ENCODE measurements around the gene DCANP1.
"Not testable (repeated sequence)": the region's sequence is repeated elsewhere in the genome, so short reads cannot be mapped to it uniquely, and the experiment has no call there.

Gene DCANP1, protein sequence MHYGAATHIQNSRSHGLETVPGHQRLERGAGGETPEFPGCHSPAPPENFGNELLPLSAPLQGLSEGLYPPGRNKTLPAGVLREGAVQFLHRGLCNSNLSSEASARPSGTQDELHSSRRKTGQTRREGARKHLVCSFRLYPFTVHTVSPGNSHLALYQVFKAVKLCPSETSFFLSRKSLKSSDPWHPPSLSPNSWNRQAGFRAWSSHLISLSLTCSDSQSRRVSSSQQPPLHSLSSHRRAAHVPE

DNA sequence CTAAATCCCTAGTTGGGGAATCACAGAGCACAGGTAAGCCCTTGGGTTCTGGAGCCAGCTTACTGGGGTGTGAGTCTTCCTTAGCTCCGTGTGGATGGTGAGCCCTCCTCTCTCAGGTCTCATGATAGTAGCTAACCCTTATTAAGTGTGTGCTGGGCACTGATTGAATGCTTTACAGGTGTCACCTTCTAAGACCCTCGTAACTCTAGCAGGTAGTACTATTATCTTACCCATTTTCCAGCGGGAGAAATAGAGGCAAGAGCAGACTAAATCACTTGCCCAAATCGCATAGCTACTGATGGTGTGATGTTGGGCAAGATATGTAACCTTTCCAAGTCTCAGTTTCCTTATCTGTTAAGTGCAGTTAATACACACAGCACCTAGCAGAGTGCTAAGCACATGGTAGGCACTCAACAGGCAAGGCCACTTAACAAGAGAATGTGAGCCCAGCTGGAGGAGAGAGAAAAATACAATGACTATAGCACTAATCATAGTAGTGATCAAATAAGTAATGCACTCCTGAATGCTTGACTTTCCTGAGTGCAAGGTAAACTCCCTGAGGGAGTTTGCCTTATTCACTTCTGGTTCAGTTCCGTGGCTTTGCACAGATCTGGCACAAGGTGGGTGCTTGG, at the start of gene DCANP1:
Gene DCANP1, minus strand, starts transcription at position 51 of the 632 bp plus-strand sequence. CDS start 240 bp downstream, outside the sequence.
- DNase-seq, result no peak

DNA sequence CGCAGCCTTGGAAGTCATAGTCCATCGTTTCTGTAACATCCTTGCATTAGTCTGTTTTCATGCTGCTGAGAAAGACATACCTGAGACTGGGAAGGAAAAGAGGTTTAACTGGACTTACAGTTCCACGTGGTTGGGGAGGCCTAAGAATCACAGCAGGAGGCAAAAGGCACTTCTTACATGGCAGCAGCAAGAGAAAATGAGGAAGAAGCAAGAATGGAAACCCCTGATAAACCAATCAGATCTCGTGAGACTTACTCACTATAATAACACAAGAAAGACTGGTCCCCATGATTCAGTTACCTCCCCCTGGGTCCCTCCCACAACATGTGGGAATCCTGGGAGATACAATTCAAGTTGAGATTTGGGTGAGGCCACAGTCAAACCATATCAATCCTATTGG, 48.4 kb upstream of the DCANP1 start:
- DNase-seq, result not testable (repeated sequence)

DNA sequence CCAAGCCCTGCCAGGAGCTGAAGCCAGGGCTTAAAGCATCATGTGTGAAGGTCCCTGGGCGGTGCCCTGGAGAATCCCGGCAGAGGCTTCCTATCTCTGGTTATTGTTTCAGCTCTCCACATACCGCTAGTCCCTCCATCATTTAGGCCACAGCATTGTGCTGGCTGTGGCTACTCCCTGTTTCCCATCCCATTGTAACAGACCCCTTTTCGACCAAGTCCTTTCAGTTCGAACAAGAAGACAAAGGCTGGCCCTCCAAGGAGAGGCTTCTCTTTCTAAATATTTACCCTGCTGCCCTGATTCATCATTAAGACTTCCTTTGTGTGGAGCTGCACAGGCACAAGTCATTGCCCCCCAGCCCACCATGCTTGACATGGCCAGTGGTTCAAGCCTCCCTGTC, 47.0 kb upstream of the DCANP1 start:
- DNase-seq, result no peak

DNA sequence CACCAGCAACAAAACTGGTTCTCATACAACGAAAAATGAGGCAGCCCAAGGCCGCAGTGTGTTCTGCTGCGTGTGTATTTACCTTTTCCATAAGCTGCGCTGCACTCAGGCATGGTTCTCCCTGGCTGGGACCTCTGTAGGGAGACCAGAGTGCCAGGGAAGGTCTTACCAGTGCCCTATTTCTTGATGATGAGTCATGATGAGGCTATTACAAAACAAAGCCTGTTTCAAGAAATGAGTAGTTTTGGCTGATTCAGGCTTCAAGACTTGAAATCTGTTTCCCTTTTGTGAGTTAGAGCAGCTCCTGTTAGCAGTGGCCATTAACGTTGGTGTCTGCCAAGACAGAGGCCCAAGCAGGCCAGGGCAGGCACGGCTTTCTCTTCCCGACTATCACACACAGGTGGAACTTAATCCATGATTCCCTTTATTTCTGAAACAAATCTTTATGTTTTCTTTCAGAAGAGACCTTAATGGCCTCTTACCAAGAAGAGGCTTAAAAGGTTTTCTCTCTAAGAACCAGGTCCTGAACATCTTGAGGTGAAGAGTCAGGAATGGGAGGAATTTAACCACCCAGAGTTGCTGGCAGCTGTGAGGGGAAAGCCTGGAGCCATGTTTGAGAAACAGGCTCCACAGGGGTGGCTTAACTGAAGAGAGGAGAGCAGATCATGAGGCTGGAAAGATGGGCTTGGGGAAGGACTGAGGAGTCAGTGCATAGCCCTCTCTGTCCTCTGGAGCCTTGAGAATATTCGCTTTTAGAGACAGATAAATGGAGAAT, 46.4 kb upstream of the DCANP1 start:
- DNase-seq, result no peak

DNA sequence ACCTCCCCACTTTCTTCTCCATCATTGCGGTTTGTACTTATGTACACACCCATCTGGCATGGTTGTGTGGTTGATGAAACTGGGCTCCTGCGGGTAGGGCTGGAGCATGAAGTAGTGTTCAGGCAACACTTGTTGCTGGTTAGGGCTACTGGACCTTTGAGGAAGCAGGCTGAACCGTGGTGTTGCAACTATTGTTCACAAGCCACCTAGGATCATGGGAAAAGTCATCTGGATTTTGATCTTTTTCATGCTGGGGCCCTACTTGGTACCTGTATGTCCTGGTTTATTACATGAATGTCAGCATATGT, 45.1 kb upstream of the DCANP1 start:
- DNase-seq, result no peak

DNA sequence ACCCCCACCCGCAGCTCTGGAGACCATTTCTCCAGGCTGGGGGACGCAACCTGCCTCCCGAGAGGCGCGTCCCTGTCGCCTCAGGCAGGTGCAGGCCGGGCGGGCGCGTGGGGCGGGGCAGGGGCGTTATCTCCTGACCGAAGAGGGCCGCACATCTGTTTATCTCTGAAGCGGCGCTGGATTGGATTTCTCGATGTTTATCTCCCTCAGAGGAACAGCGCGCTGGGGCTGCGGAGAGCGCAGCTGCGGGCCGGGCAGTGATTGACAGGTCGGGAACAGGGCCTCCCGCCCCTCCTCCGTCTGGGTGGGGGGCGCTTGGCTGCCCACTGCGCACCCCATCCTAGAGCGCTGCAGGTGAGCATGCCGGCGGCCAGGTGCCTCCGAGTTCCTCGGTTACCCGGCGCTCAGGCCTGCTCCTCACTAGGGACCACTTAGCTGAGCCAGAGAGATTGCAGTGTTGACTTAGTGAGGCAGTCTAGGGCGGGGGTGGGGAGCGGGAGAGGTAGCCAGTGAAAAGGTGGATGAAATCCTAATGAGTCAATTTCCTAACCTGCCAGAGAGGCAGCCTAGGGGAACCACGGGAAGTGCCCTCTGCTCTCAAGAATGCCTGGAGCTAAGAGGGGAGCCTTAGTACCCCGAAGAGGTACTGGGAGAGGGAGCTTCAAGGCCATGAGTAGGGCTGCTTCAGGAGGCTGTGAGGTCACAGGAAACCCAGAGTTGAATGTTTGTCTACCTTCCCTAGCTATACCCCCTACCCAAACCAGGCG, 44.6 kb upstream of the DCANP1 start:
- DNase-seq, result peak; percentile 81

DNA sequence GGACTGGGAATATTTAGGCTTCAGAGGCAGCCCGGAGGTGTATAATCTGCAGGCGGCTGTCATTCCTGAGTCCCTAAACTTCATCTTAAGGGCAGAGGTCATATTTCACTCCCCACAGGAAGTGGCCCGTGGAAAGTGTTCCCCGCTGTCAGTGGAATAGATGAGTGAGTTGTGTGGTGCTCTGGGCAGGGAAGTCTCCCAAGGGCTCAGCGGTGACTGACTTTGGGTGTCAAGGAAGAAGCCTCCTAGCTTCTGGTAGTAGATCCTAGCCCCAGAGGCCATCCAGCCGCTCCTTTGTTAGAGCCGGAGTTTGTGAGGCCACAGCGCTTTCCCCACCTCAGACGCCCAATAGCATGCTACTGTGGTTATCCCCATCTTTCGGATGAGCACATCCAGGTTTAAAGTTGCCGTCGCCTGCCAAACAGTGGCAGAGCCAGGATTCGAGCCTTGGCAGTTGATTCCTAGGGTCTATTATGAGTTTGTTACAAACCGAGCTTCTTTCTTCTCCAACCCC, 43.9 kb upstream of the DCANP1 start:
- DNase-seq, result no peak

DNA sequence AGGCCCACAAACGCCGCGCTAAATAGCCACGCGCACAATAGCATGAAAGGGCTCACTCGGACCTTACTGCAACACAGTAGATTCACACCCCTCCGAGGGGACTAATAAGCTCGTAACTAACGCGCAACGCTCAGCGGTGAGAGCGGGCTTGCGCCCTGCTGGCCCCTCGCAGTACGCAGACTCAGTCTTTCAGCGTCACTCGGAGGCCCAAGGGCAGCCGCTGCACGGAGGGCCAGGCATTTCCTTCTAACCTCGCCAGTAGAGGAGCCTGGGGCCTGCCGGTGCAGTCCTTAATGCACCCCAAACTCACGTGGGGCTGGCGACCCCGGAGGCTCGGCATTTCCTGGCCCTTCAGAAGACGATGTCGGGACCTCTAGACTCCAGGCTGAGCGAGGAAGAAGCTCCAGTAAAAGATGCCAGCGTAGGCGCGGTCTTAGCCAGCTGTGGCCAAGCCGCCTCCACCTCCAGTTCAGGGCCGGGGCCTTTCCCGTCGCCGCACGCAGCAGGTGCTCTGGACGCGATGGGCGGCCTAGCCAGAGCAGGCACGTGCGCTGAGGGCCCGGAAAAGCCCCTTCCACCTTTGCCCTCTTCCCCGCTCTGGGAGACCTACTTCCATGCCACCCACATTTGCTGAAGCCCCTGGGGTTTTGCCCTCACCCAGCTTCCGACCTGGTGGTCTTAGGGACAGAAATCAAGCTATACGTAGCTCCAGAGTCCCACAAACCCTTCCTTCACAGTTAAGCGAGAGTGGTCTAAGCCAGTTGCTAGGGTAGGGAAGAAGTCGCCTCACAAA, 43.3 kb upstream of the DCANP1 start:
- DNase-seq, result no peak

DNA sequence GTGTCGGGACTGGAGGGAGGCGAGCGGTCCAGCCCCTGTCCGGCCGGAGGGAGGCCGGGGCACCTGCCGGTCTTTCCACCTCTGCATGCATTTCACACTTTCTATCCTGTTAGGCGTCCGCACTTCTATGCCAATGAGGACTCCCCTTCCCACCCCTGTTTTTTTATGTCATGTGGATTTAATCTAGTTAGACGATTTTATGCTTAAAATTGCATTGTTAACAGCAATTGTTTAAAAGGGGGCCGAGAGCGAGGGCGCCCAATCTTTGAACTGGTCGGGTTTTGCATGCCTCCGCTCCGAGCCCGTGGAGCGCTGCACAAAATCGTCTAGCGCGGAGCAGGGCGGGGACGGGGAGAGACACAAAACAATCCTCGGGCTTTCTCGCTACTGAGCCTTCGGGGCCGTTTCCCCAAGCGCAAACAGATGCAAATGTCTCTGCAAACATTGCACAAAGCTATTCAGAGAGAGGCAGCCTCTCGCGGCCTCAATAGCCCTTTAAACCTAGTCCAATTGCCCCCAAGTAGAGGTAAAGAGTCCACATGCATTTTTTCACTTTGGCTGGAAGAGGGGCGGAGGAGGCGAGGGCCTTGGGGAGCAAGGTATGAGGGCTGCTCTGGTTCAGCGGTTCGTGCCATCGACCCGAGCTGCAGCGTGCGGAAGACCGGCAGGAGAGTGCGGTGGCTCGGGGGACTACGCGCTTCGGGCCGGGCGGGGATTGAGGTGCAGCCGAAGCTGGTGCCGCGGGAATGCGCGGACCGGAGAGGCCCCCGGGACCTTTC, 42.5 kb upstream of the DCANP1 start:
- peak; percentile 42 for DNase-seq

DNA sequence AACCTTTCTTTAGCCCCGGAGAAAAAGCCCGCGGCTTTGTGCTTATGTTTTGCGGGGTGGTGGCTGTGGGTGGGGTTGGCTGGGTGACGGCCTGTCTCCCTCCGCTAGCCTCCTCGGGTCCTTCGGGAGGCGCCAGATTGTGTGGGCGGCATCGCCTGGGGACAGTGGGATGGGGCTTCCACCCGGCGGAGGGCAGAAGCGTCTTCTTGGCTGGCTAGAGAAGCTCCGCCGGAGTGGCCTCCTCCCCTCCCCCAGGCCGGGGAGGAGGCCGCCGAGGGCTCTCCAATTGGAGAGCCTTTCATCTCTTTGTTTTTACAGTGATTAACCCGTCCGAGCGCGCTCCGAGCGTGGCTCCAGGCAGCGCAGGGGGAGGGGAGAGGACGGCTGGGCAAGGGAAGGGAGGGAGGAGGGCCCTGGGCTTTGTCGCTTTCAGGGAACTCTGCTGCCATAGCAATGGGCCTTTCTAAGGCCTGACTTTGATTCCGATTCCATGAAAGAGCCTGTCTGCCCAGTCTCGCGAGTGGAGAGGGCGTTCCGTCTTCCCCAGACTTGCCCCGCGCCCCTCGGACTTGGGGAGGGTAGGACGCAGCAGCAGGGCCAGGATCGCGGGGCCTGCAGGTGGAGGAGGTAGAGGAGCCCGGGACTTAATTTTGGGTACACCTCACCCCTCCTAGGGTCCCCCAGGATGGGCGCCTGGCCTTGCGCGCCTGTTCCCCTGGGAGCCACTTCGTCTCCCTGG, 41.7 kb upstream of the DCANP1 start:
- DNase-seq, result peak; percentile 71

DNA sequence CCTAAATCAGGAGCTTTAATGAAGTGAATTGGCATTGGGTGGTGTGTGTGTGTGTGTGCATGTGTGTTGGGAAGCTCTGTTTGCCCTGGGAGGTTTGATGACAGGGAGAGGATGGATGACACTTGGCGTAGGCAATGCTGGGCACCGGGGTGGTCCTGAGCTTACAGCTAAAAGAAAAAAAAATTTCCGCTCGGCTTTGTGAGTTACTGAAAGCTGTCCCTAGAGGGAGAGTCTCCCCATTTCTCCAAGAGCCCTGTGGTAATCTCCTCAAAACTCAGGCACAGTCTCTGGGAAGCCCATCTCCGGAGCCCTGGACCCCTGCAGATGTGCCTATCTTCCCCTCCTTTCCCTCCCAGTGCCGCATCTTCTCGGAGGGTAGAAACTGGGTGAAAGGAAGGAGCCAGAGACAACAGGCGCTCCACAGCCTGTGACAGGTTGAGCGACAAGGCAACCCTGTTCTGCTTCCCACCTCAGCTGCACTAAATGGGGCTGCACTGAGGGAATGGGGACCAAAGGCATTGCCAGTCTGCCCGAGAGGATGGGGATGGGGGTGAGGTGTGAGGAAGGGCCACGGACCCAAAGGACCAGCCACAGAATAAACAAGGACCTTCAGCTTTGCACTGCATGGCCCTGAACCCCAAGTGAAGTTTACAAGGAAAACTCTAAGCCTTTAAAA, 40.8 kb upstream of the DCANP1 start:
- DNase-seq, result no peak

DNA sequence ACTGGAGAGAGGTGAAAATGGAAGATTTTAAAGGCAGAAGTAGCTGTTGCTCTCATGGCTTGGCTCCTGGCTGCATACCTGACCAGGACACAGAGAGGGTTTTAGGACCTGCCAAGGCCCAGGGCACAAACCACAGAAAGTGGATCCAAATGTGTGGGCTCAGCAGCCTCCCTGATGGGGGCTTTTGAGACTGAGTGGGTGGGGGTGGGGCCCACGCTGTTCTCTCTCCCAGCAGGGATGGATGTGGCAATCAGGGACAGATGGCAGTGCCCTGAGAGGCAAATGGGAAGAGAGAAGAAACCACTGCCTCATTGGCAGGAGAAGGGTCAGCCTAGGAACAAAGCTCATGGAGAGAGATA, 39.9 kb upstream of the DCANP1 start:
- DNase-seq, result no peak

DNA sequence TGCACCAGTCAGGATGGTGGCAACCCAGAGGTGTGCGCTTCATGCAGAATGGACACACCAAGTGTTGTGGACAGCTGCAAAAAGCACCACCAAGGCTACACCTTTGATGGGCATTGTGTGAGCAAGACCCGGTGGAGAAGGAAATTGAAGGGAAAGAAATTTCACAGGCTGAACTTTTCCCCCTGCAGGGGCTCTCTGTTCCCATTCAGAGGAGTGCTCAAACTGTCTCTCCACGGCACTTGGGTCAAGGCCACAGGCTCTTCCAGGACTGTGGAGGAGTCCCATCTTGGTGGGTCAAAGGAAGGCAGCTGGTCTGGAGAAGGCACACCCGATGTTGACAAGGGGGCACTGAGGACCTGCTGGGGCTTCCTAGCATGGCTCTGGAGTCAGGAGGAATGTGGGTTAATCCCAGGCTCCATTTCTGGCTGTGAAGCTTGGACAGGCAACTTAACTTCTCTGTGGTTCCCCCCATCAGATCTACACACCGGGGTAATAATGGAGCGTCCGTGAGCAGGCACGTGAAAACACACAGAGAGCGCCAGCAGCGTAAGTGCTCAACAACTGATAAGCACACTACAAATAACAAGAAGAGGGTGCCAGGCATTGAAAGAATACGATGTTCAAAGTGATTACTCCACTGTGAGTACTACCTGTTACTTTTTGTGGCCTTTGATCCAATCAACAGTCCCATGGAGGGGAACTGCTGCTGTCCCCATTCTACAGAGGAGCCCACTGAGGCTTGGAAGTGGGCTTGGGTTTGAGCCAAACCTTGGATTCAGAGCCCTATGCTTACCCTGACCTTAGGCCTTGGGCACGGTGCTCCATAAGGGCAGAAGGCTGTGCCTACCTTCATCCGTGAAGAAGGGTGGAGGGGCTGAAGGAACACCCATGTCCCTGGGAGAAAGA, 39.2 kb upstream of the DCANP1 start:
- no peak for DNase-seq

DNA sequence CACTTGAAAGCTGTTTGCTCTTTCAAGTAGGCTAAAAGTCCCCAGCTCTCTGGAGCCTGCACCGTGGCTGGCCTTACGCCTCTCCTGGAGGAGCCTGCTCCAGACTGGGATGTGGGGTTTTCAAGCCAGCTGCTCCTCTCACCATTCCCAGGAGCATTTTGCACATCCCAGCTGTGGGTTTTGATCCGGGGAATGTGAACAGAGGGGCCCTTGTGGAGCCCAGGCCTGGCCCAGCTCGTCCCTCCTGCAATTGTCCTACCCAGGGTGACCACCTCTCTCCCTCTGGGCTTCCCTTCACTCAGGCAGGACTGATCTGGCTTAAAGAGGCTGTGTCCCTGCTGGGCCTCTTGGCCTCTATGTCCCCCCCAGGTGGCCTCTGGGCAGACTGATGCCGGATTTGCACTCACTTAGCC, 37.5 kb upstream of the DCANP1 start:
- no peak for DNase-seq

DNA sequence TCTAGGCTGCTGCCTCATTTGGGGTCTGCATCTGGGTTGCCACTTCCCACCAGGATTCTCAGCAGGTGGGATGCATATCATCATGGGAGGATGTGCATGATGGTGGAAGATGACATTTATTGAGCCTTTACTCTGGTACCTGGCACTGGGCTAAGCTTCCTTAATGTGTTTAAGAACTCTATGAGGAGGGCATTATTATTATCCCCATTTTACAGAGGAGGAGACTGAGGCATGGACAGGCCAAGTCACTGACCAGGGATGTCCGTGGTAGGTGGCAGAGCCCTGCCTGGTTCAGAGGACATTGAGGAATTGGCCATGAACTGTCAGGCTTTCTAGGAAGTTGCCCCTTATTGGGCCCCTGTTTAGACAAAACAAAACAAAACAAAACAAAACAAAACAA, 36.1 kb upstream of the DCANP1 start:
- DNase-seq, result no peak

DNA sequence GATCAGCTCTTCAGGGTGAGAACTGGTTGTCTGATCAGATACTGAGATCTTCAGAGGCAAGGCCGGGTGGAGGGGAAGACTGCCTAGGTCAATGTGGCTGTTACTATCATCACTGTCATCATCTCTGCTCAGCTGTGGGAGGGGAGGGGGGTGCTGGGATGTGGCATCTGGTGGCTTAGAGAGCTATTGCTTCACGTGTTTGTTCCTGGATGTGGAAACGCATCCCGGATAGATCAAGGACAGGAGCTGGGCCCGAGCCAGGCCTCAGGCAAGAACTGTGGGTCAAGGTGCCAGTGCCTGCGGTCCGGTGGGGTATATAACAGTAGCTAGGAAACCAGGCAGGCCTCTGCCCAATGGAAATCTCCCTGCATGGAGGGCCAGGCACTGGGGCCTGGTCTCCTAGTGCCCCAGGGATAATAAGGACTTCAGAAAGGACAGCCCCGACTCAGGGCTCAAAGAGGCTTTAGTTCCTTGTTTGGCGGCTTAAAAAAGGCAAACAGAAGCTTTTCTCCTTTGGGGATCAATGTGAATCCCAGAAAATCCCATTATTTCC, 35.3 kb upstream of the DCANP1 start:
- DNase-seq, result no peak

DNA sequence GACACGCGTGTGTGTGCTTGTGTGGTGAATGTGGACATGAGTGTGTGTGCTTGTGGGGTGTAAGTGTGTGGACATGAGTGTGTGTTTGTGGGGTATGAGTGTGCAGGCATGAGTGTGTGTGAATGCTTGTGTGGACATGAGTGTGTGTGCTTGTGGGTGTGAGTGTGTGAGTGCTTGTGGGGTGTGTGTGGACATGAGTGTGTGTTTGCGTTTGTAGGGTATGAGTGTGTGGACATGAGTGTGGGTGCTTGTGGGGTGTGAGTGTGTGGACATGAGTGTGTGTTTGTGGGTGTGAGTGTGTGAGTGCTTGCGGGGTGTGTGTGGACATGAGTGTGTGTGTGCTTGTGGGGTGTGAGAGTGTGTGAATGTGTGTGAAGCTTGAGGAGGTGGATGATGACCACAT, 34.8 kb upstream of the DCANP1 start:
- DNase-seq, result no peak

DNA sequence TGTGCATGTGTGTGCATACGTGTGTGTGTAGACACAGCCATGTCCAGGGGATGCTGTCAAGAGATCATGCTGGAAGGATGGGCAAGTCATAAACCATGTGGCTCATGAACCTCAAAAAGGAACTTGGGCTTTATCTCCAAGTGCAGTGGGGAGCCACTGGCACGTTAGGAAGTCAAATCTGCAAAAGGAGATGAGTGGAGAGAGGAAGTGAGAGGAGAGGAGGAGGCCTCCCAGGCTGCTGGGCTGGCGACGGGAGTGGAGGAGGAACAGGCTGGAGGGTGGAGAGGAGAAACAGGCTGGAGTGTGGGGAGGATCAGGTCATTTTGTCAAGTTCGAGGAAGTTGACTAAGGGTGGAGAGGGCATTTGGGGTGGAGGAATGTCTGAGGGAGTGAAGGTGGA, 34.2 kb upstream of the DCANP1 start:
- DNase-seq, result no peak

DNA sequence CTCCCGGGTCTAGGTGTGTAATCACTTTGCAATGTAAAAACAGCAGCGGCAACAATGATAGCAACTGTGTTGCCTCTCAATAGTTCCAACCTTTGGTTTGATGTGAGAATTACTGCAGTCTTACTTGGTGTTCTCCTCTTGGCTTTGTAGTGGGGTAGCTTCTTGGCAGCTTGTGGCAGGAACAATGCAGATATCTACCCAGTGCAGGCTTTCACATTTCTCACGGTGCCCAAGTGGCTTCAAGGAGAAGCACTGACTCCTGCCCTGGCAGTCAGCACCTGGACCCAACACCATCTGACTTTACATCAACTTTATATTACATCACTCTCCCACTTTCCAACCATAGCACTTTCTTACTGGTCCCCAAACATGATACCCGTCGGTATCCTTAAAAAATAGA, 33.4 kb upstream of the DCANP1 start:
- no peak for DNase-seq

Data from NCI-H1092 treated with DMSO at 0.1 percent for 48 hours (cell line).